ENCODE measurements around the gene GAD1.

- TF ChIP-seq CTCF (IDR thresholded peaks at IDR 0.05; ENCODE audit: insufficient read depth, low read length, poor library complexity, severe bottlenecking) = no peak
- TF ChIP-seq EZH2phosphoT487 (conservative IDR thresholded peaks at IDR 0.05; ENCODE audit: low read length) = no peak
Observed at GRCh38 chr2:170842785-170843184, 26.1 kb downstream of the GAD1 start.

Data from SU-DHL-6 (cell line).